Sigmoid colon (tissue), 3 donors: ENCODE results near the gene NLRP1.

ENCODE experiments used
- CTCF ChIP-seq, 4 experiments: fragments of 450-650 bp in 3 of 4; fragments of 200-600 bp in 1 of 4; IDR thresholded peaks; one replicate each; pipeline ENCODE4 v1.5.1; 2016 to 2019; ENCODE audit warnings: antibody characterized with exemption in 4 of 4, mild to moderate bottlenecking in 3 of 4, moderate library complexity in 2 of 4
- POLR2A ChIP-seq, 2 donors: fragments of 450-650 bp; IDR thresholded peaks; one replicate each; pipeline ENCODE4 v1.6.1; 2016; ENCODE audit warnings: antibody characterized with exemption in 2 of 2, mild to moderate bottlenecking in 2 of 2, moderate library complexity in 2 of 2

GRCh38 chr17:5530265-5531084 lies 53.8 kb downstream of the NLRP1 start:
- TF ChIP-seq CTCF (IDR thresholded peaks at IDR 0.05) (no peak), POLR2A (IDR thresholded peaks at IDR 0.05) (no peak)
